SU-DHL-6 (cell line): ENCODE data around the gene VWA8.

Experiments used
- H2AFZ ChIP-seq: fragments of 200-600 bp; sonication (generic); 2 replicates; pipeline ENCODE4 v1.6.1; 2014; ENCODE audit warnings: low read depth, mild to moderate bottlenecking, moderate library complexity, mixed read lengths, antibody characterized with exemption, low read length; ENCODE audit not compliant: severe bottlenecking
- H3F3A ChIP-seq: fragments of 200-600 bp; shearing (Covaris generic); 2 replicates; pipeline ENCODE4 v1.6.0; 2016; ENCODE audit warnings: antibody characterized with exemption, mild to moderate bottlenecking; ENCODE audit not compliant: insufficient read depth
- H3K27ac ChIP-seq: fragments of 200-600 bp; sonication (generic); 2 replicates; pipeline ENCODE4 v1.5.1; 2016; ENCODE audit warnings: low read depth, mild to moderate bottlenecking, low read length, moderate library complexity, mixed read lengths
- H3K27me3 ChIP-seq: fragments of 200-600 bp; sonication (generic), shearing (Covaris generic); 2 replicates; pipeline ENCODE4 v1.6.0; 2014; ENCODE audit warnings: mild to moderate bottlenecking, low read length
- H3K36me3 ChIP-seq: fragments of 200-600 bp; sonication (generic); 2 replicates; pipeline ENCODE4 v1.6.1; 2014; ENCODE audit warnings: mild to moderate bottlenecking, low read length, mixed read lengths
- H3K4me2 ChIP-seq: fragments of 300-600, 200-600 bp; shearing (Covaris generic), sonication (generic); 2 replicates; pipeline ENCODE4 v1.6.0; 2014; ENCODE audit warnings: low read length, low read depth, mild to moderate bottlenecking; ENCODE audit not compliant: poor library complexity, severe bottlenecking
- H3K4me3 ChIP-seq: fragments of 200-600 bp; sonication (generic); 2 replicates; pipeline ENCODE4 v1.5.1; 2014; ENCODE audit warnings: antibody characterized with exemption, low read length, mild to moderate bottlenecking, mixed read lengths; ENCODE audit not compliant: insufficient read depth, poor library complexity, severe bottlenecking
- H3K79me2 ChIP-seq: fragments of 200-600 bp; sonication (generic); 2 replicates; pipeline ENCODE4 v1.6.1; 2014; ENCODE audit warnings: mild to moderate bottlenecking, low read length, moderate library complexity; ENCODE audit not compliant: insufficient read depth
- H3K9ac ChIP-seq: fragments of 200-600 bp; sonication (generic); 2 replicates; pipeline ENCODE4 v1.7.0; 2014; ENCODE audit warnings: mild to moderate bottlenecking, low read length
- H3K9me2 ChIP-seq: fragments of 200-600 bp; sonication (generic); replicated peaks from 2 replicates; pipeline ENCODE4 v1.6.1; 2014; ENCODE audit warnings: low read length; ENCODE audit not compliant: insufficient read depth
- H3K9me3 ChIP-seq: fragments of 200-600 bp; sonication (generic); 2 replicates; pipeline ENCODE4 v1.6.1; 2014; ENCODE audit warnings: low read length, mixed read lengths; ENCODE audit not compliant: insufficient read depth
- H4K20me1 ChIP-seq: fragments of 200-600 bp; sonication (generic); 2 replicates; pipeline ENCODE4 v1.6.1; 2014; ENCODE audit warnings: low read depth, mild to moderate bottlenecking, antibody characterized with exemption, low read length, moderate library complexity, mixed read lengths
- EZH2phosphoT487 ChIP-seq: fragments of 200-600 bp; sonication (generic), shearing (Covaris generic); conservative IDR thresholded peaks from 2 replicates; pipeline ENCODE4 v1.6.1; 2018; ENCODE audit warnings: mild to moderate bottlenecking, antibody characterized with exemption, low read length, moderate library complexity, mixed read lengths
- TF ChIP-seq, protein P1 (sequence below): fragments of 200-600 bp; sonication (generic); IDR thresholded peaks from one replicate; pipeline ENCODE4 v1.5.1; 2017; ENCODE audit warnings: antibody characterized with exemption, mild to moderate bottlenecking, low read length, moderate library complexity; ENCODE audit not compliant: insufficient read depth, poor library complexity, severe bottlenecking

VWA8 gene

GRCh38 chr13:41611385-41611784 lies 349.5 kb downstream of the VWA8 start:
- Histone ChIP-seq H3K9me2 (no peaks in the 10 kb centered on the region), H3K4me2 (no peak overlapping the region), H3K27ac (no peak overlapping the region), H3K4me3 (no peak overlapping the region), H4K20me1 (no peaks in the 10 kb centered on the region), H3K9me3 (no peaks in the 10 kb centered on the region), H3K9ac (no peak overlapping the region), H3K79me2 (no peaks in the 10 kb centered on the region), H3K27me3 (no peaks in the 10 kb centered on the region), H2AFZ (no peak overlapping the region), H3K36me3 (no peaks in the 10 kb centered on the region), H3F3A (no peaks in the 10 kb centered on the region)
- no peak for TF ChIP-seq EZH2phosphoT487
- TF ChIP-seq, protein P1, sequence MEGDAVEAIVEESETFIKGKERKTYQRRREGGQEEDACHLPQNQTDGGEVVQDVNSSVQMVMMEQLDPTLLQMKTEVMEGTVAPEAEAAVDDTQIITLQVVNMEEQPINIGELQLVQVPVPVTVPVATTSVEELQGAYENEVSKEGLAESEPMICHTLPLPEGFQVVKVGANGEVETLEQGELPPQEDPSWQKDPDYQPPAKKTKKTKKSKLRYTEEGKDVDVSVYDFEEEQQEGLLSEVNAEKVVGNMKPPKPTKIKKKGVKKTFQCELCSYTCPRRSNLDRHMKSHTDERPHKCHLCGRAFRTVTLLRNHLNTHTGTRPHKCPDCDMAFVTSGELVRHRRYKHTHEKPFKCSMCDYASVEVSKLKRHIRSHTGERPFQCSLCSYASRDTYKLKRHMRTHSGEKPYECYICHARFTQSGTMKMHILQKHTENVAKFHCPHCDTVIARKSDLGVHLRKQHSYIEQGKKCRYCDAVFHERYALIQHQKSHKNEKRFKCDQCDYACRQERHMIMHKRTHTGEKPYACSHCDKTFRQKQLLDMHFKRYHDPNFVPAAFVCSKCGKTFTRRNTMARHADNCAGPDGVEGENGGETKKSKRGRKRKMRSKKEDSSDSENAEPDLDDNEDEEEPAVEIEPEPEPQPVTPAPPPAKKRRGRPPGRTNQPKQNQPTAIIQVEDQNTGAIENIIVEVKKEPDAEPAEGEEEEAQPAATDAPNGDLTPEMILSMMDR: no peak

DNA sequence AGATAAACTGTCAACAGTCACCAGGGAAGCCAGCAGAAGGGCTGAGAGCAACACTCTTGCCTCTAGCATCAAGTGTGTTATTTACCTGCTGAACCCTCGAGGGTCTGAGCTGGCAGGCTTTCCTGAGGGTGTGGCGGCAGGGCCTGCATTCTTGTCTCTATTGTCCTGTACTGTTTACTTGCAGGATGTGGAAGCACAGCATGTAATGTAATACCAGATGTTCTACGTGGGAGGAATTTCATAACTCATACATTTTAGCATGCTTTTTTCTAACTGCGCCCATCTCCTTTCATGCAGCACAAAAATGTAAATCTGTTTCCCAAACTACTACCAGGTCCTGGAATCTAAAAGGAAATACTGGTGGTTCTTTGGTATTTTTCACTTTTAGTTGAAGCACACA lies 350.5 kb downstream of the VWA8 start:
- Histone ChIP-seq H3K9me3 (no peaks in the 10 kb centered on the region), H3K27ac (no peak overlapping the region), H3K79me2 (no peaks in the 10 kb centered on the region), H4K20me1 (no peaks in the 10 kb centered on the region), H2AFZ (no peak overlapping the region), H3K9me2 (no peaks in the 10 kb centered on the region), H3K27me3 (no peaks in the 10 kb centered on the region), H3K36me3 (no peaks in the 10 kb centered on the region), H3K4me2 (no peak overlapping the region), H3F3A (no peaks in the 10 kb centered on the region), H3K9ac (no peak overlapping the region), H3K4me3 (no peak overlapping the region)
- no peak for TF ChIP-seq EZH2phosphoT487
- TF ChIP-seq, protein P1: no peak

- Histone ChIP-seq H3K27ac (no peak overlapping the region), H3K9ac (no peak overlapping the region), H3K27me3 (no peaks in the 10 kb centered on the region), H3K9me3 (no peaks in the 10 kb centered on the region), H3K9me2 (no peaks in the 10 kb centered on the region), H3K36me3 (no peaks in the 10 kb centered on the region), H3K4me2 (no peak overlapping the region), H2AFZ (no peak overlapping the region), H3K4me3 (no peak overlapping the region), H3K79me2 (no peaks in the 10 kb centered on the region), H4K20me1 (no peaks in the 10 kb centered on the region), H3F3A (no peaks in the 10 kb centered on the region)
- TF ChIP-seq, protein P1: no peak
- no peak for TF ChIP-seq EZH2phosphoT487
Measured at GRCh38 chr13:41609828-41610227, 351.1 kb downstream of the VWA8 start.

DNA sequence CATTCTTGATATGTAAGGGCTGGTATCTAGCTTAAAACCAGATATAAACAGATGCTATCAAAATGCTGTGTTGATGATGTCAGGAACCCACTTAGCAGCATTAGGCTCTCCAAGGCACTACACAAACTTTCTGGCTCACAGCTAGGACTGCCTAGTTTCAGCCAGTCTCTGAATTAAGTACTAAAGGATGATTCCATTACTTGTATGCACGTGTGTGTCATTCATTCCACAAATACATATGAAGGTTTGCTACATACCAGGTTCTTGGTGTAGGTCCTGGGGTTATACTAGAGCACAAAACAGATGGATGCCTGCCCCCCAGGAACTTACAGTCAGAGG lies 352.1 kb downstream of the VWA8 start:
- no peaks in the 10 kb centered on the region for H3K79me2 ChIP-seq
- no peaks in the 10 kb centered on the region for H3K36me3 ChIP-seq
- no peak overlapping the region for H3K4me3 ChIP-seq
- H3K4me2 ChIP-seq: no peak overlapping the region
- H3K27me3 ChIP-seq: no peaks in the 10 kb centered on the region
- no peaks in the 10 kb centered on the region for H3F3A ChIP-seq
- no peaks in the 10 kb centered on the region for H3K9me2 ChIP-seq
- no peaks in the 10 kb centered on the region for H4K20me1 ChIP-seq
- no peak overlapping the region for H3K27ac ChIP-seq
- TF ChIP-seq, protein P1: no peak
- TF ChIP-seq EZH2phosphoT487: no peak
- no peak overlapping the region for H3K9ac ChIP-seq
- no peak overlapping the region for H2AFZ ChIP-seq
- H3K9me3 ChIP-seq: no peaks in the 10 kb centered on the region
